Keratinocyte (primary cell): ENCODE measurements around the gene ZNF81.

ENCODE experiments used
- EZH2 ChIP-seq: IDR thresholded peaks from one replicate; pipeline ENCODE4 v1.6.1; 2012; ENCODE audit warnings: inconsistent platforms, mild to moderate bottlenecking, low read length, moderate library complexity
- TF ChIP-seq, protein P1 (sequence below), 3 experiments: IDR thresholded peaks in 1 of 3; conservative IDR thresholded peaks in 1 of 3; optimal IDR thresholded peaks in 1 of 3; 2 replicates in 2 of 3; 3 replicates in 1 of 3; pipeline versions ENCODE3 to v1.5.1; 2011; ENCODE audit warnings: low read length in 3 of 3, mild to moderate bottlenecking in 3 of 3, moderate library complexity in 2 of 3, control low read depth in 1 of 3, inconsistent platforms in 1 of 3; ENCODE audit not compliant: insufficient read depth in 2 of 3; ENCODE audit errors: extremely low read depth in 1 of 3

DNA sequence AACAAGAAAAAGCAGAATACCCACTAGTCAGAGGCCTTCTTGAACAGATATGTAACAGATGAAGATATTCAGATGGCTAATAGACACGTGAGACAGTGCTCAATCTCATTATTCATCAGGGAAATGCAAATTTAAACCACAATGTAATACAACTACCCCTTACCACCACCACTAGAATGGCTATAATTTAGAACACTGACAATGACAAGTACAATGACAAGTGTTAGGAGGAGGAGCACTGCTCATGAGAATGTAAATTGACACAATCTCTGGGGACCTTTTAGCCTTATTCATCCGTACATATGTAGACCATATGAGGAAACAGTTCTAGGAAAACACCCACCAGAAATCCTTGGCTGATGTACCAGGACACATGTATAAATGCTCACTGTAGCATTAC is 13.1 kb downstream of the ZNF81 start:
- TF ChIP-seq, protein P1, sequence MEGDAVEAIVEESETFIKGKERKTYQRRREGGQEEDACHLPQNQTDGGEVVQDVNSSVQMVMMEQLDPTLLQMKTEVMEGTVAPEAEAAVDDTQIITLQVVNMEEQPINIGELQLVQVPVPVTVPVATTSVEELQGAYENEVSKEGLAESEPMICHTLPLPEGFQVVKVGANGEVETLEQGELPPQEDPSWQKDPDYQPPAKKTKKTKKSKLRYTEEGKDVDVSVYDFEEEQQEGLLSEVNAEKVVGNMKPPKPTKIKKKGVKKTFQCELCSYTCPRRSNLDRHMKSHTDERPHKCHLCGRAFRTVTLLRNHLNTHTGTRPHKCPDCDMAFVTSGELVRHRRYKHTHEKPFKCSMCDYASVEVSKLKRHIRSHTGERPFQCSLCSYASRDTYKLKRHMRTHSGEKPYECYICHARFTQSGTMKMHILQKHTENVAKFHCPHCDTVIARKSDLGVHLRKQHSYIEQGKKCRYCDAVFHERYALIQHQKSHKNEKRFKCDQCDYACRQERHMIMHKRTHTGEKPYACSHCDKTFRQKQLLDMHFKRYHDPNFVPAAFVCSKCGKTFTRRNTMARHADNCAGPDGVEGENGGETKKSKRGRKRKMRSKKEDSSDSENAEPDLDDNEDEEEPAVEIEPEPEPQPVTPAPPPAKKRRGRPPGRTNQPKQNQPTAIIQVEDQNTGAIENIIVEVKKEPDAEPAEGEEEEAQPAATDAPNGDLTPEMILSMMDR (optimal IDR thresholded peaks at IDR 0.05 in 1 of 3, IDR thresholded peaks at IDR 0.05 in 1 of 3, conservative IDR thresholded peaks at IDR 0.05 in 1 of 3; ENCODE audit: extremely low read depth in 1 of 3, insufficient read depth in 2 of 3, low read length in 3 of 3), result no peak
- TF ChIP-seq EZH2, result no peak
